GM19043 (cell line): ENCODE measurements around the gene EPHA3.

Experiments
- ATAC-seq: cut with Tn5 transposase; IDR thresholded peaks from one replicate; pipeline ENCODE4 v1.9.1; 2021; ENCODE audit warnings: low read depth; ENCODE audit not compliant: unreplicated experiment

Gene EPHA3

DNA sequence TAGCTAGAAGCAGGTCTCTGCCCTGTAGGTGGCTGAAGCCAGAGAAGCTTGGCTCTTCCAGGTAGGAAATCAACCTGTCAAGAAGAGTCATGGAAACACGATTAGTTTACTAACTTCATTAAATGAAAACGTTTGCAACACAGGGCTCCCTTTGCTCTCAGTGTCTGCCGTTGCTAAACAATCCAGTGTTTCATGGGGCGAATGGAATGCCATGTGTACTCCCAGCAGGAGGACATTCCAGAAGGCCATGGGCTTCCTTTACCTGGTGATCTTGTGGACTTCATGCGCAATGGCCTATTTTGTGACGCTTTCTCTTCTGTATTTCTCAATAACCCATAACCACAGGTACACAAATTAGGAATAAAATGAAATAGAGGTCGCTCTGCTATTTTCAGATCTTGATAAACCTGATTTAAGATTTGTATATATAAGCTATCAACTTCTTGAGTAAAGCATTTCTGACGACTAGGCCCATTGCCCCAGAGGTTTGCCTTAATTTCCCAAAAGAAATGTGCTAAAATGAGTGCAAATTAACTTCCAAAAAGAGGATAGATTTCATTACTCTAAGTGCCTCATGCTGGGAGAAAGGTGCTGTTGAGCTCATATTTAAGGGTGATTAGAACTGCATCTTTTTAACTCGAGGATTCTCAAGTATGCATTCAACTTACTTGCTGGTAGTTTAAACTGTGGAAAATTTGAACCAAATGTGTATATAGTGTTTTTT lies 171.0 kb downstream of the EPHA3 start:
- no peak for ATAC-seq

DNA sequence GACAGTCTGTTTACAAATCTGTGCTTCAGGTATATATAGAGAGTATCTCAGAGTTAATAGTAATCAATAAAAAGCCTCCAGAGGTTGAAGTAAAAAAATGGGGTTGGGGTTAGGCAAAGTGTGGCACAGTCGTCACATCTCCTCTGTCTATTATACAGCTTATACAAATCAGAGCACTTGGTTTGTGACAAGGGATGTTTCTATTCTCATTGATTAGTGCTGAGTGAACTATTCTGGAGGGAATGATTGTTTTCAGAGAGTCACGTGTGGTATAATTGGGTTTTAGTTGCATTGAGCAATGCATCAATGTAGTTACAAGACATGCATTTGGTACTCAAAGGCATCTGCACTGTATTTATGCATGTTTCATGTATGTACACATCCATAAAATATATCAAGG lies 172.9 kb downstream of the EPHA3 start:
- no peak for ATAC-seq

DNA sequence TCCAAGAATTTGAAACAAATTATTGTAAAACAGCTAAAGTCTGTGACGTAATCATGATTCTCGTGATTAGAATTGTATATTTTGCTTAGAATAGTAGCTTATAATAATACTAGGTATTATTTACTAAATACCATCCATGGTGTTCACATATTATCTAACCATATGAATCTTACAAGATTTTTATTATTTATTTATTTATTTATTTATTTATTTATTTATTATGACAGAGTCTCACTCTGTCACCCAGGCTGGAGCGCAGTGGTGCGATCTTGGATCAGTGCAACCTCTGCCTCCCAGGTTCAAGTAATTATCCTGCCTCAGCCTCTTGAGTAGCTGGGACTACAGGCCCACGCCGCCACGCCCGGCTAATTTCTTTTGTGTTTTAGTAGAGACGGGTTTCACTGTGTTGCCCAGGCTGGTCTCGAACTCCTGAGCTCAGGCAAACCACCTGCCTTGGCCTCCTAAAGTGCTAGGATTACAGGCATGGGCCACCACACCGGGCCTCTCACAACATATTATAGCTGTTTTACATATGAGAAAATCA lies 173.5 kb downstream of the EPHA3 start:
- no peak for ATAC-seq

DNA sequence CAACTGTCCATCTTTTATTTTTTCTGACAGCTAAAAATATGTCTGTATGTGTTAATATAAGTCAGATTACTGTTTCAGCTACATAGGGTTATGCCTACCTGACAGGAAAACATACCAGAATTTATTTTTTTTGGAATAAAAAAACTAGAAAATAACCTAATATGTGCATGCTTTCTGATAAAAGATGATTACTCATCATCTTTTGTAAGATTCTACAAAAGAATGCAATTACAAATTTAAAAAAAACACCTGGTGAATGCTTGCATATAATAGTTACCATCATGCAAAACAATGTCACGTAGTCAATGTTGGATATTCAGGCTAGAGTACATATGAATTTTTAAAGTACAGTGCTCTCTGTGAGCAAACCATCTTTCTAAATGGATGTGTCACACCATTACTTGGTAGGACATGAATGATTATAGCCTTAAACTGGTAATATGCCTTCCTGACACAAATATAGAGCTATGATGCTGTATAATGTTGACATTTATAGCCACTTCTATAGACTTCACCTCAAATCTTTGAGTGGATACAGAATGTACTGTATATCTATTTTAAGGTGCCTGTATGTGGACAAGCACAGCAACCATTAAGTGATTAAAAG lies 180.6 kb downstream of the EPHA3 start:
- ATAC-seq, result no peak

DNA sequence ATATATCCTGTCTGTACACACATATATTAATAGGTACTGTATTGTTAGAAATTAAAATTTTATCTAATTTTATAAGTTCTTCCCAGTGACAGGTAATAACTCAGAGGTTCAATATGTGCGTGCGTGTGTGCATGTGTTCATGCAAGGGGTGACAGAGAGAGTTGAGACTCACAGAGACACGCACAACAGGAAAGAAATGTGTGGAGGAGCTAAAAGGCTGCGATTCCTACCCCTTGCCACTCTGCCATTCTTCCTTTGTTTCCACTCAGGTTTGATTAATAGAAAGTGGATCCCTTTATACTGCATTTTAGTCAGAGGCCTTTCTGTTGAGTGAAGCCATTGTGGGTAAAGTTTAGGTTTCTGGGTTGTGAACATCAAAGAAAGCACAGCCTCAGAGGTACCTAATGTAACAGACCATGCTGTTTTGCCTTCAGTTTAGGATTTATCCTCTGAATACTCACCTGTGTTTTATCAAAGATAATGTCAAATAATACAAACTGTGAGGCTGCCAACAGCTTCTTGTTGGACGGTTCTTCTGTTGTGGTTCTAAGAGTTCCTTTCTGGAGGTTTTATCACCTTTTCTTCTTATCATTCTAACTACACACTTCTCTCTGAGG lies 182.3 kb downstream of the EPHA3 start:
- no peak for ATAC-seq

DNA sequence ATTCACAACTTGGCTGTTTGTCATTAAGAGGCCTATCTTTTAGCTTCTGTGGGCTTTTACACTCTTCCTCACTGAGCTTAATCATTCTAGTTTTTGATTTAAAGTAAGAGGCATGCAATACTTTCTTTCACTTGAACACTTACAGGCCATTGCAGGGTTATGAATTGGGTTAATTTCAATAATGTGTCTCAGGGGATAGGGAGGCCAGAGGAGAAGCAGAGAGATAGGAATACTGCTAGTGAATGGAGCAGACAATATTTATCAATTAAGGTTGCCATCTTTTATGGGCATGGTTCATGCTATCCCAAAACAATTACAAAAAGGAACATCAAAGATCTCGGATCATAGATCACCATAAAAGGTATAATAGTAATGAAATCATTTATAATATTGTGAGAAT lies 189.8 kb downstream of the EPHA3 start:
- no peak for ATAC-seq

DNA sequence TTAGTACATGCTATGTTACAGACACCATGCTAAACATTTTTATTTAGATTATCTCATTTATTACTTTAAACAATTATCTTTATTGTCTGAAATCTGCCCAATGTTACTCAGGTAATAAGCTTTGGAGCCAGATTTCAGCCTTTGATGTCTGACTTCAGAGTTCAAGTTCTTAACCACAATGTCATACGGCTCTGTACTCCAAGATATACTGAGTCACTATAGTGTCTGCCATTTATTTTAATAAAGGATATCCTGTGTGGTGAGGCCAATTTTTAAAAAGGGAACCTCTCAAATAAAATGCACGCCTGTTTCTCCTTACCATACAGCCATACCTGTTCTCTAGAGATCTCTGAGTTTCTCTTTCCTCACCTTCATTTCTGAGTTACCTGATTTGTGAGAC lies 193.1 kb downstream of the EPHA3 start:
- ATAC-seq, result no peak

DNA sequence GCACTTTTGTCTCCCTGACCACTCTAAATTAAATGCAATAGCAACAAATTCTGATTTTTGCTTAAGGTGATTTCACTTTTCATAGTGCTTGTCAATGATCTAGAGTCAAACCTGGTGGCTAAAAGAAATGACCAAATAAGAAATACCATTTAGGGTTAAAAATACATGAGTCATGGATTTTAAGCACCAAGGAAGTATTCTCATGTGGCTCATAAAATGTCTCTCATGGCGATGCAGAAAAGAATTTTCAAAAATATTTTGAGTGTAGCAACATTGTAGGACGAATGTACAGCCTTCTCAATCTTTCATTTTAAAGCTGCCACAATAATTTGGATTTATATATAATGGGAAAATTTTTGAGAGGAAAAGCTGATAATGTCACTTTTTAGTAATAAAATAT lies 193.6 kb downstream of the EPHA3 start:
- ATAC-seq, result no peak

DNA sequence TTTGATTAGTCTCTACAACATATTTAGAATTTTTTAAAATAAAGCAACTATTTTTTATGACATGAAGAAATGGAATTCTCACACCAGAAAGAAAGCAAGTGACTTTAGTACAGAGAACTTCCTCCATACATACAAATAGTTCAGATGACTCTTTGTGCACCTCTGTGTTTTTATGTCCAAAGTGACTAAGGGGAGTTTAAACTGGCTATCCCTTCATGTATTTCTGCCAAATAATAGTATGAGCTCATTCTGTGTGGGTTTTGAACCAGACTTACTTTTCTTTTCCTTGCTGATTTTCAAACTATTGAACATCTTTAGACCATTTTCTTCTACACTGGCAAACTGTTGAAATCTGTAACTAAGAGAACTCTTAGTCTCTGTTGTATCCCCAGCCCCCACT lies 196.3 kb downstream of the EPHA3 start:
- ATAC-seq, result no peak

DNA sequence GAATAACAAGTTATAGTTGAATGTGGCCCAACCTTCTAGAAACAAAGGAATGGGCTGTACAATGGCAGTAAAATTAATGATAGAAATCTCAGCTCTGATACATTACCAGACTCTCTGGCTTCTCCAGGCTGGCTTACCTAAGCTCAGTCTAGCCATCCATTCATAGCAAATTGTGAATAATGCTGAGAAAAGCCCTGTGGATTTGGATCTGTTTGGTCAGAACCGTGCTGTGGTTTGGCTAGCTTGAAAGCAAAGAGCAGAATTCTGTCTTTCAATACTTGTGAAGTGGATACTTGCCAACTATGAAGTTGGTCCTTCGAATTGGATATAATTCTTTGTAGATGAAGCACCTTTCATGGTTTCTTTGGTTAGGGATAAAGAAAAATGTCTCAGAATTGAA lies 199.1 kb downstream of the EPHA3 start:
- ATAC-seq, result no peak

DNA sequence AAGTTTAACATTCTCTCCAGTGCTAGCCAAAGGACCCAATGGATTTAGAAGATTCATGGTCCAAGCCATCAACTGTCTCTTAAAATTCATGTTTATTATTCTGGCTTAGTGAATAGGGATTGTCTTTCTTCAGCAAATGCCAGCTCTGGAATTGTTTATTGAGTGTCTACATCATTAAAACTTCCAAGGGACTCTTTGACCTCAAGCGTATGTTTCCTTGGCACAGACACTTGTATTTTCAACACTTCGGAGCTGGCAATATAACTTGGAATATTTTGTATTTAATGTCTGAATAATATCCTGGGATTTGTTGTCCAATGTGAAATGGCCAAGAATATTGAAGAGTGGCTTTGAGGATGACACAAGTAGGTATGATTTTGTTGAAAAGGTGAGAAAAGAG lies 204.2 kb downstream of the EPHA3 start:
- no peak for ATAC-seq

DNA sequence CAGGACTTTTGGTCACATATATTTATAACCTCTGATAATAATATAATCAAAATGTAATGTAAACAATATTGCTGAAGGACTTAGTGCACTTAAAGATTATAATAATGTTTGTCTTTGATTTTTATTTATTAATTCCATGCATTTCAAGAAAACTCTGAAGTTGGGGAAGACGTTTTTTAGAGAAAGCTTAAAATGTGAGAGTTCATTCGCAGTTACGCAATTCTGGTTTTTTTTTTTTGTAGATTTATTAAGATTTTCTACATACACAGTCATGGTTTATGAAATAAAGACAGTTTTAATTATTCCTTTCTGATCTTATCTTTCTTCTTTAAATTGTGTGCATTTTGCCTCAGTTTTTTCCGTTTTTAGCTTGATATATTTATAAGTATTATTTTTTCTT lies 204.7 kb downstream of the EPHA3 start:
- ATAC-seq, result no peak

DNA sequence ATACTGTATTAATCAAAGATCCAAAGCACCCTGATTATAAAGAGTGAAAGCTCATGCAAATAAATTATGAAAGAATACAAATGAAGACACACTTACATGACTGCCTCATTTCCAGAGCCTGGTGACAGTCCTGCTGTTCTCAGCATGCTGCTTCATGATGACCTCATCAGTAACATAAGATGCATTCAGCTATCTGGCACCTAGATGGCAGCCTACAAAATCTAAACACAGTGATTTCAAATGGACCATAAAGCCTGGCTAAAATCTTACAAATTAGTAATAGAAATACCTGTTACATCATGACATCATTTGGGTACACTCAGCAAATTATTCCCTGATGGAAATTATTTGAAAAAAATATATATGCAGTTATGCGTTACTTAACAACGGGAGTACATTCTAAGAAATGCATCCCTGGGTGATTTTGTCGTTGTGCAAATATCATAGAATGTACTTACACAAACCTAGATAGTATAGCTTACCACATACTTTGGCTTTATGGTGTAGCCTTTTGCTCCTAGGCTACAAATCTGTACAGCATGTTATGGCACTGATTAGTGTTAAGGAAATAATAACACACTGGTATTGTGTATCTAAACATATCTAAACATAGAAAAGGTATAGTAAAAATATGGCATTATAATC lies 207.2 kb downstream of the EPHA3 start:
- no peak for ATAC-seq

DNA sequence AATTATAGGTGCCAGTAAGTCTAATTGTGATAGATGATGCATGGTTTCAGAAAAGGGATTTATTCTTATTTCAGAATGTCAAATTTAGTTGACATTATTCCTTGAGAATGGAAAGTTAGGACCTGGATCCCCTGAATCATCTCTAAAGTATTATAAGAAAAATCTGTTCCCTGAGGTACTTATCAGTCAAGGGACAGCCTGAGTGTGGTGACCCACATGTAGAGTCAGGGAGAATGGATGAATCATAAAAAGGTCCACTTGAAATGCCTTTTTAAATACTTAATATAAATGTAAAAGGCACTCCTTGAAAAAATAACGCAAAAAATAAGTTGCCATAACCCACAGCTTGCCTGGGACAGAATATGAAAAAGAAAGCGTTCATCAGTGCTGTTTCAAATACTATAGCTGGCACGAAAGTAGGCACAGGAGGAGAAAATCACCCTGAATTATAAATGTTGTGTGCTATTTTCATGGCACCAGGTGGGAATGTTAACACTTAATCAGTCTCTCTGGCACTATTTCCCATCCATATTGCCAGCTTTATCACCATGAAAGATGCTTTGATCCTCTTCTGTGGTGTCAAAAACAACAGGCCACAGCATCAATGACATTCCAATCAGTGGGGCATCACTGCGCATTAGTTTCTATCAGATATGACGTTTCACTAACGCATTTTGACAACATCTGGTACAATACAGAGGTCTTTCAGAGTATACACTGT lies 208.5 kb downstream of the EPHA3 start:
- no peak for ATAC-seq

DNA sequence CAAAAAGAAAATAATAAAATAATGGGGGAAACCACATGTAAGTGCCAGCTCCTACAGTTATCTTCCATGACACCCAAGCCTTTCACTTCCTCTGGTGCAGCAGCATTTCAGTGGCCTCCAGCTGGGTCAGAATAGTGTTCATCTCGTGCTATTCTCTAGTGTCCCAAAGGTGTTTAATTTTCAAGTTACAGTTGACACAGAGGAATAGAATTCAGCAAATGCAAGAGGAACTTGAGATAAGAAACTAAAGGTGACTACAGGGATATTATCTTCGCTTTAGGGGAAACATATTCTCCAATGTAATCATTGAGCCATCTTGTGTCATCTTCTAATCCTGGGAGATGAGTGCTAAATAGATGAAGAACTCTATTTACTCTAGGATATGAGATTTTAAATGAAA lies 212.8 kb downstream of the EPHA3 start:
- ATAC-seq, result no peak

DNA sequence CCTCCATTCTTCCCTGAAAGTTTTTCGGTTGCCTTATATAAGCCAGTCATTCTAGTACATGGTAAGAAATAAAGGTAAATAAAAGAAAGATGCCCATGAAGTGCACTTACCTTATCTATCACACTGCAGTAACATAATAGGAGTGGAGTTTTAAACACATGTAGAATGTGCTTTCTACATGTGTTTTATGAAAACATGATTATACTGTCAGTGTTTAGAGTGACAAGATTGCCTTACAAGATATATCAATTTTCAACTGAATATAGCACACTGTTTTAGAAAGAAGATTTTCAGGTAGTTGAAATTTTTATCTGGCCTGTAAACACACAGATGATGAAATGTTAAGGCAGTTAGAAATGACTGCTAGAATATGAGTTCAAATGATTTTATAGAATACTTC lies 219.6 kb downstream of the EPHA3 start:
- ATAC-seq, result no peak

DNA sequence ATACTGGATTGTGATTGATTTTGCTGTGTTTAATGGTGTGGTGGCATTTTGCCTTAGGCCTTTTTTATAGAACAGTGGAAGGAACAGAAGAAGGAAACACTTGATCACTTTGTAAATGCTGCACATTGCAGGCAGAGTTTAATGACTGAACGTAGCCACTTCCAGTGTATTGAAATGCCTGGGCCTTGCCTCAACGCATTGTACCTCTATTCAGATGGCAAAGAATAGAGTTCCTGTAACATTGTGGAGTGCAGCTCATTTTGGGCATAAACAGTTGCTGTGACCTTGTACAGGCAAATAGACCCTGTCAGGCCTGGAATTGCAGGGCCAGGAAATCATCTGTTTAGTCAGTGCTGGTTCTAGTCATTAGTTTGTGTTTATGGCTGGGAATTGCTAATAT lies 225.0 kb downstream of the EPHA3 start:
- no peak for ATAC-seq

DNA sequence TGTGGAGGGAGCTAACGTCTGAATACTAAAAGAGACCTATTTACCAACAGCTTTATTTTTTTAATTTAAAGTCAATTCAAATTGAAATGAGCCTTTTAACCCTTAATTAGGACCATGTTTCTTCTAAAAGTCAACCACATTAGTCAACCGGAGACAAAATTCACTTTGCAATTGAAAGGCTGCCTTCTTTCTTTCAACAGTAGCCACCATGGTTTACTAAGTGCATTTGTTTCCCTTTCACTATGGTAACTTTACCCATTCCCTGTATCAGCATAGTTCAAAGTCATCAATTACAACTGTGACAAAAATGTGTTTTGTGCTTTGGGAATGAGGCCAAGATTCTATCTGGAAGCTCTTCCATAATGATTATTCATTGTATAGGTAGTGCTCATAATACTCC lies 225.4 kb downstream of the EPHA3 start:
- no peak for ATAC-seq

DNA sequence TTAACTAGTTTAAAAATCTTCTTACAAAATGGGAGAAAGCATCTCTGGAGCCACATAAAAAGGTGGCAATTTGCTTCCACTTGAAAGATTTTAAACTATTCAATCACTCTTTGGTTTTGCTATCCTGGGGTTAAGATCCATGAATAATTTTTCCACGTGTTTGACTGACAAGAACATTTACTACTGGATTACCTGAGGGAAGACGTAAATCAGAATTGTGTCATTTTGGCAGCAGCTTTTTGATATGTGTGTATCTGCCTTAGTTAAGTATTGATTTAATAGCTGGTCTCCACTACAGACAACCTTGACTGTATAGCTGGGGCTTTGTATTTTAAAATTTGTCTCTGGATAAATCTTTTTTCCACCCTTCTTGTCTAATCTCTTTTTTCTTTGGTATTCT lies 228.3 kb downstream of the EPHA3 start:
- no peak for ATAC-seq

DNA sequence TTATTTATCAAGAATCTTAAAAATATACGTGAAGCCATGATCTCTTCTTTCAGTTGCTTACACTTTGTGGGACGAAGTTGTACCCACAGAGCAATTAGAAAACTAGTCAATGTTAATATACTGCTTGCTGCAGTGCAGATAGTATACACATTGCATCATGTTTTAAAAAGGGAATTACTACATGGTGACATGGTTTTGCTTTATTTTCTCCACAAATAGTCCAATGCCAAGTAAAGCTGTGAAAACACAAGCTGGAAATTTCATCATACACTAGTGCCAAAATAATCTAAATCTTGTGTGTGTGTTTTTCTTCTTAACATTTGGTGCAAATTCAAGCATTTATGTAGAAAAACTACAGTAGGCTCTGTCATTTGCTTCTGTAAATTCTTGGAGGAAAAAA lies 233.0 kb downstream of the EPHA3 start:
- no peak for ATAC-seq

DNA sequence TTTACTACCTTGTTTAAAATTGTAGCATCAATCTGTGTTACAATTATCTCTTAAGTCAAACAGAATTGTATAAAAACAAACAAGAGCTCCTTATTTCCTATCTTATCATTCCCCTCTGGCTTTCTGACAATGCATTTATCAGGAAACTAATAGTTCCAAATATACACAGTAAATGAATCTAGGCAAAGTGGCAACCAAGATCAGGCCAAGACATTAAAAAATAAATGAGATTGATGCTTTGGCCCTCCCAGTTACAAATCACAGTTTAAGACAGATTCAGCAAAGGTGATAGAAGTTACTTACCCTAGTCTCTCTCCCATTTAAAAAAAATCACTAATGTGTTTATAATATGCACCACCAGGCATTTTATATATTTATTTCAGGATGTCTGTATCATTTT lies 236.7 kb downstream of the EPHA3 start:
- ATAC-seq, result no peak
